Activated CD4-positive, alpha-beta T cell treated with anti-CD3 and anti-CD28 coated beads for 4 hours (primary cell): ENCODE results near the gene ATP1A4.
A peak's percentile ranks its signal among the peaks of the same experiment; 100 is the strongest.

ENCODE experiments used
- DNase-seq, 2 donors: peaks; one replicate each; pipeline ENCODE4 v3.0.0-alpha.2; 2020

Gene ATP1A4

DNA sequence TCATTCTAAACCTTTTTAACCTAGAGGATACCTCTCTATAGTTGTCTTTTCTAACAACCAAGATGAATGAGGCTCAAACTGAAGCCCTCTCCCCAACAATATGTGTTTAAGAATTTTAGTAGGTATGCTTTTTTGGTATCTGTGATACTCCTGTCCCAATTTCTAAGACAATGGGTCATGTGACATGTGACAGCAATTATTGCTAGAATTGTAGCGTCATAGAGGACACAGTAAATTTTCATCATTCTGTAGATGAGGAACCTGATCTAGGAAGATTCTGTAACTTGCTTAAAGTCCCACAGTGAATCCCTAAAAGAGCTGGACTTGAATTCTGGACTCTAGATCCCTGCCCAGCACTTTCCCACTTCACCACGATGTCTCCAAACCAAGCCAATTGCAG lies 27.3 kb downstream of the ATP1A4 start:
- DNase-seq: no peak

DNA sequence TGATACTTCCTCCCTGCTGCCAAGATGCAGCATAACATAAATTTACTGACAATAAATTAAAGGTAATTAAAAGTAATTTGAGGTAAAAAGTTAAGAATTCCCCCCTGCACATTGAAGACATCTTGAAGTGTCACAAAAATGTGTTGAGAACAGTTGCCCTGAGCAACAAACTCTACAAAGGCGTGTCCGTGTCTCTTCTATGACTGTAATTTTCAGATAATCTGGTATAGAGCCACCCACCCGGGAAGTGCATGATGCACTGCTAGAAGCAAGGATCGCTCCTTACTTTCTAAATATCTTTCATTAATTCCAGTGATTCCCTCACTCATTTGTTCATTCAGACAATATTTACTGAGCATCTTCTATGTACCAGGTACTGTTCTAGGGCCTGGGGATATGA lies 27.9 kb downstream of the ATP1A4 start:
- DNase-seq: no peak

DNA sequence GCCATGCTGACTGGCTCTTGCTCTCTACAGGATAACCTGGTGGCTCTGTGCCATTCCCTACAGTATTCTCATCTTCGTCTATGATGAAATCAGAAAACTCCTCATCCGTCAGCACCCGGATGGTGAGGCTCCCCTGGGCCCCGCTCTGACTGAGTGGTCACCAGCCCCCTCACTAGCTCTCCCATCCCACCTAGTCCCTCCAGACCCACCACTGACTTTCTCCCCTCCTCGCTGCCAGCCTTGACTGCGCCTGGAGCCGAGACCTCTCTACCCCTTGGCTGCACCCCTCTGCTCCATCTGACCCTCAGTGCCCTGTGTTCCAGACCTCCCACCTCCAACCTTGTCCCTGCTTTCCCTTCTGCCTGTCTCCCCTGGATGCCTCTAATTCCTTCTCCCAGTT lies 34.8 kb downstream of the ATP1A4 start:
- DNase-seq: no peak

DNA sequence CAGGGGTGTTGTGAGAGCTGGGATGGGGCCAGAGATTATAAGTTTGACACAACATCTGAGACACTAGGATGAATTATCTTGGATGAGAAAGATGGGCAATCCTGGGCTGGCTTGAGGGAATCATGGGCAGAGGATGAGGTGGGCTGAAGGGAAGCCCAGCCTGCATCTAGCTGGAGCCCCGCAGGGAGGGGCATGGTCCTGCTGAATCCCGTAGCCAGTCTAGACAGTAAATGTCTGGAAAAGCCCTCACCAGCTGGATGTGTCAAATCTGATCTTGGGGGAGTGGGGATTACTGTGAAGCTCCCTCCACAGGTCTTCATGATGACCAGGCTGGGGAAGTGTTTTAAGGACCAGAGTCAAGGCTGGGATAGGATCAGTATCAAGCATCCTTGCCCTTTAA lies 35.3 kb downstream of the ATP1A4 start:
- DNase-seq: no peak

DNA sequence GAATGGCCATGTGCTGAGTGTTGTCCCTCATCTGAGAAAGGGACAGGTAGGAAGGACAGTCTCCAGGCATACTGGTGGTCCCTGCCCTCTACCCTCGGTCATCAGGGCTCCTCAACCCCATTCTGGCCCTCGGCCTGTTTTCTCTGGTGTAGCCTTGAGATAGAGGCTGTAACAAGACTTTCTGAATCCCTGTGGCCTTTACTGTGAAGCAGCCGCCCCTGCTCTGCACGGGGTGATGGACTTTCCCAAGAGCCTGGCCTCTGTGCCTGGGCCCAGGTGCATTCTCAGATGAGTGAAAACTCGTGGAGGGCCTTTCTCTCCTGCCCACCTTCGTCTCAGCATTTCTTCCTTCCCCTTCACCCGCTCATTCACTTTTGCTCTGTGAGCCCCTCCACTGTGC lies 36.0 kb downstream of the ATP1A4 start:
- DNase-seq: no peak

DNA sequence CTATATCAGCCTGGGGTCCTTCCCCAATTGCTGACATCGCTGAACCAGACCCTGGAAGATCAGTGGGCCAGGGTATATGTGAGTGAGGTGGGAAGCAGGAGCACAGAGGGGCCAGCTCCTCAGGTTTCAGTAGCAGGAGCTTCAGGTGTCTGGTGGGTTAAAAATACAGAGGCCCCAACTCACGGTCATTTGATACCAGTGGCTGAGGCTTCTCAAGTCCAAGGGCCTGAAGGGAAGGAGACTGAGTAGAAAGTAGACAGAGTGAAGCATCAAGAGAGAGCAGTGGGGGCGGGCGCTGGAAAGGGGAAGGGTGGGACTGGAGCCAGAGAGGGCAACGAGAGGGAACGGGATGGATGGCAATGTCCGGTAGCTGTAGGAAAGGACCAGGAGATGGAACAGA lies 36.9 kb downstream of the ATP1A4 start:
- no peak for DNase-seq

DNA sequence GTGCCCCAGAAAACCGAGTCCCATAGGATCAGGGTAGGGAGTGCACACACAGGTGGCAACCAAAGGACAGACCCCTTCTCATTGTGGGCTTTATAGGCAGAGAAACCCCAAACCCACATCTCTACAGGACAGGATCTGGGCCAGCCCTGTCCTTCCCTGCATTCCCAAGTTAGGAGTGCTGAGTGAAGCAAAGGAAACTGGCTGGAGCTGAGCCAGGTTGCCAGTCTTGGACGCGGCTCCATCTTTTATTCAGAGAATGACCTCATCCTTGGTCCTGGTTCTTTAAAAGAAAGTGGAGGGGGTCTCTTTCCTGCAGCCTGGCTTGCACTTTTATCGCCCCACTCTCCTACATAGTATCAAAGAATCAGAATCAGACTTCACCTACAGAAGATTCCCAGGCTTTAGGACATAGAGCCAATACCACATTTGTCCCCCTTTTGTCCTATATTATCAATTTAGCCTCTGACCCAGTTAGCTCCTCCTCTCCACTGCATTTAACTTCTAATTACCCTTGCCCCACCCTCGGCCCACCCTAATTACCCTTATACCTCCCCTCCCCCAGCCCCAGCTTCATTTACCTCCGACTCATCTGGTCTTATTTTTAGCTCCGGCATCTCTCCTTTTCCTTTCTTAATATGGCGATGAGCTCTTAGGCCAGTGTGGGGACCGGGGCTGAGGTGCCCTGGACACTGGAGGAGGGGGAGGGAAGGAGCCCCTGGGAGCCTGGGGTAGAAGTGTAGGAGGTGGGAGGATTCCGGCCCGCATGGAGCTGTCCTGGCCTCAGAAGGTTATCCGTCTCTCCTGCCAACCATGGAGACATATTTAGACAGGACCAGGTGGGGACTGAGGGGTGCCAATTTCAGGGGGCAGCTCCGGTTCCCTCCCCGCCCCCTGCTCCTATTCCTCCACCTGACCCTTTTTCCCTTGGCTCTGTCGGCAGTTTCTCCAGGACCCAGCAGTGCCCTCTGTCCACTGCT lies 38.5 kb downstream of the ATP1A4 start, which contains the start of gene CASQ1:
Gene CASQ1 (plus strand): TSS at position 927 of the 977 bp plus-strand sequence. CDS start 177 bp downstream, outside the sequence.
- DNase-seq: no peak

DNA sequence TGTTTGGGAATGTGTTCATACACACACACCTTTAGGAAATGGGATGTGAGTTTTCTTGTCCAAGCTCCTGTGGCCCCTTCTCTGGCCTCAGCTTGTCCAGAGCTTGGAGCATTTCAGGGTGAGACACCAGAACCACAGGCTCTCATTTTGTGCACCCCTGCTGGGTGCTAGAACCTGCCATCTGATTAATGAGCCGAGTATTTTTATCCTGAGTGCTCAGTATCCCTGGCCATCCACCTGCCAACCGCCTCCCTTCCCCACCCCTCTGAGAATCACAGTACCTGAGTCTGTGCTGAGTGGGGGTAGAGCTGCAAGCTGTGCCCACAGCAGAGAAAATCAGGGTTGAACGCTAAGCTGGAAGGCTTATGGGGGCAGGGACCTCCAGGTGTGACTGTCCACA lies 40.4 kb downstream of the ATP1A4 start:
- DNase-seq: no peak

DNA sequence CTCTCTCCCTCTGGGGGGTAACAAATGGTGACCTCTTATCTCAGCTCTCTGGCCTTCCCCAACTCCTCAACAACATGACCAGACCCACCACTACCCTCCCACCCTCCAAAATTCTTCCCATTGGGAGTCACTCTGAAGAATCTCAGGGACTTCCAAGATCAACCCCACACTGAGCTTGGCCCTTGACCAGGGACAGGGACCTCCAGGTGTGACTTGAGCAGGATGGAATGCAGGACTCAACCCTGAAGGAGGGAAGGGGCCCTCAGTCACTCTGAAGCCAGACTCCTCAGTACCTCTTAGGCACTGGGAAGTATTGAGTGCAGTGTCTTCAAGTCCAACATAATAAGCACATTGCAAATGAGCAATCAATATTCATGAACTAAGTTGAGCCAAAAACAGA lies 40.8 kb downstream of the ATP1A4 start:
- DNase-seq: no peak

DNA sequence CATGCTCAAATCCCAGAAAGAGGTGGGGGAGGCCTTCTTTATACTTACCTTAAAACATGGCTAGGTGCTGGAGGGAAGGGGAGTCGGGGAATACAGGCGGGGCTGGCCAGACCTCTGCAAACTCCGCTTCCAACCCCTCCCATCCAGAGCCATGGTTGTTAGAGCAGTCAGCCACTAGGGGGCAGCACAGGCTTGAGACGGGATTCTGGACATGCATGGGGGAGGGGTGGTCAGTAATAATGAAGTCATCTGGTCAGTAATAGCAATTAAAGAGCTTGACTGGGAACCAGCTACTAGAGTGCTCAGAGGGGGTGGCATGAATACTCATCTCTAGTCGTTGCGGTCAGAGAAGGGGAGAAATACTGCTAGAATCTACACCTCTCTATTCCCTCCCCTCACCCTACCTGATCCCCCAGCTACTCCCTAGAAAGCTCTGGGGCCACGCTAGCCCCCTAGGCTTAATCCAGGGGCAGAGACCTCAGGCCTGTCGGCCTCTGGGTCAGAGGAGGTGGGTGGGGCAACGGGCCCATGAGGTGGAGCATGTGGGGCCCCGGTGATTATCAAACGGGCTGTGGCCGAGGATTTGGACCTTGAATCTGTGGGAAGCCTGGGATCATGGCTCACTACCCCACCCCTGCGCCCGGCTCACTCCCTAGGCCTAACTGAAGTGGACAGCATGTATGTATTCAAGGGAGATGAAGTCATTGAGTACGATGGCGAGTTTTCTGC lies 41.9 kb downstream of the ATP1A4 start:
- DNase-seq: peak; percentile 78 to 85

DNA sequence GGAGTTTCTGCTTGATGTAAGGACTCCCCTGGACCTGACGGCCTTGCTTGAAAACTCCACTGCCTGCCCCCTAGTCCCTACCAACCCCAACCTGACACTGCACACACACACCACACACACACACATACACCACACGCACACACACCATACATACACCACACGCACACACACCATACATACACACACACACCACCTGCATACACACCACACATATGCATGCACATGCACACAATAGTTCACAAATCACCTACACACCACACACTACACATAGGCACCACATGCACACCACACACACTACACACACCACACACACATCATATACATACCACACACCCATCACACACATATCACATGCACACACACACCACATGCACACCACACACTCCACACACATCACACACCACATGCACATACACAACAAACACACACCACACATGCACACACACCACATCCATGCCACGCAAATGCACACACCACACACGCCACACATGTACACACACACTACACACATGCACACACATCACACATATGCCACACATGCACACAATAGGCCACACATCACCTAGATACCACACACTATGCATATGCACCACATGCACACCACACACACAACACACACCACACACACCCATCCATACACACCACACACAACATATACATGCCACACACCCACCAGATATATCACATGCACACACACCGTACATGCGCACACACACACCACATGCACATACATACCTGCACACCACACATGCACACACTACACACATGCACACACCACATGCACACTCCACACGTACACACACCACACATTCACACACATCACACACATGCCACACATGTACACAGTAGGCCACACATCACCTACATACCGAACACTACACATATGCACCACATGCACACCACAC lies 42.7 kb downstream of the ATP1A4 start:
- DNase-seq: no peak

DNA sequence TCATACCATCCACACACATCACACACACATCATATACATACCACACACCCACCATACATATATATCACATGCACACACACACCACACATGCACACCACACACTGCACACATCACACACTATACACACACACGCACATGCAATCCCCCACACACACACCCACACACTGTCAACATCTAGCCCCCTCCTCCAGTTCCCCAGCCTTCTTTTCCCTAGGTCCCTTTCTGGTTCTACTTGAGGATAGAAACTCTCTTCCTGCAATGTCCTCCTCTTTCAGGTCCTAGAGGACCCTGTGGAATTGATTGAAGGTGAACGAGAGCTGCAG lies 43.3 kb downstream of the ATP1A4 start:
- DNase-seq: no peak

DNA sequence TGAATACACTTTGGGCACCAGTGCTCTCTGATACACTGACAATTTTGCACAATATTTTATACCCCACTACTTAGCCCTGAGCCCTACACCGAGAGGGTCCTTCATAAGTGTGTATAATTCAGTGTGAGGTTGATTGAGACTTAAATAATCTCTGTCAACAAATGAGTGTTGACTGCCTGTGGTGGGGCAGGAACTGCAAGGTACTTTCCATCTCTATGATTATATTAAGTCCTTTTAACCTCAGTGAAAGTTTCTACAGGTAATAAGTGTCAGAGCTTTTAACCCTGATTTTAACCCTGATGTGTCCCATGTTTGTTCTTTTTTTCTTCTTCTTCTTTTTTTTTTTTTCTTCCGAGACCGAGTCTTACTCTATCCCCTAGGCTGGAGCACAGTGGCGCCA lies 44.7 kb downstream of the ATP1A4 start:
- no peak for DNase-seq

DNA sequence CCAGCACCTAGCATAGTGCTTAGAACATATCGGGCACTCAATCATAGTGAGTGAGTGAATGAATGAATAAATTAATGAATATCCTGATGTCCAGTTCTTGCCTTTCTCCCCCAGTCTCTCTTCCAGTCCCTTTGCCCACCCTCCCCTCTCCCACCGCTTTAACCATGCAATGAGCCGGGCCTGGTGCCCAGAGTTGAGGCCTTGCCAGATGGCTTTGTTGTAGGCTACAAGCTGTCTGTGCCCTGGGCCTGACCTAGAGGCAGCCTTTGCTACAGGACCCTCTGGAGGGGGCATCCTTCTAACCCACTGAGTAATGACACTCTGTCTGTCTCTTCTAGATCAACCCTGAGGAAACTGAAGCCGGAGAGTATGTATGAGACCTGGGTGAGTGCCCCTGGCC lies 45.8 kb downstream of the ATP1A4 start:
- no peak for DNase-seq

DNA sequence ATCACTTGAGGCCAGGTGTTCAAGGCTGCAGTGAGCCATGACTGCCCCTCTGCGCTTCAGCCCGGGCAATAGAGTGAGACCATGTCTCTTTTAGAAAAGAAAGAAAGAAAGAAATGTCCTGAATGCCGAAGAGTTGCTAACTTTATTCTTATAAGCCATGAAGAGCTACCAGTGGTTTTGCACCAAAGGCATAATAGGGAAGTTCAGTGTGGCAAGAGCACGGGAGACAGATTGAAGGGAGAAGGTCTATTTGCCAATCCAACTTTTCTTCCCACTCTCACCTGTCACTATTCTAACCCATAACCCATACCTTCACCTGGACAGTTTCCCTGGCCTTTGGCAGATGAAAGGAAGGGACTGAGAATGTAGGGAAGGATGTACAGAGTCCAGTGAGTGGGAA lies 49.4 kb downstream of the ATP1A4 start:
- no peak for DNase-seq

DNA sequence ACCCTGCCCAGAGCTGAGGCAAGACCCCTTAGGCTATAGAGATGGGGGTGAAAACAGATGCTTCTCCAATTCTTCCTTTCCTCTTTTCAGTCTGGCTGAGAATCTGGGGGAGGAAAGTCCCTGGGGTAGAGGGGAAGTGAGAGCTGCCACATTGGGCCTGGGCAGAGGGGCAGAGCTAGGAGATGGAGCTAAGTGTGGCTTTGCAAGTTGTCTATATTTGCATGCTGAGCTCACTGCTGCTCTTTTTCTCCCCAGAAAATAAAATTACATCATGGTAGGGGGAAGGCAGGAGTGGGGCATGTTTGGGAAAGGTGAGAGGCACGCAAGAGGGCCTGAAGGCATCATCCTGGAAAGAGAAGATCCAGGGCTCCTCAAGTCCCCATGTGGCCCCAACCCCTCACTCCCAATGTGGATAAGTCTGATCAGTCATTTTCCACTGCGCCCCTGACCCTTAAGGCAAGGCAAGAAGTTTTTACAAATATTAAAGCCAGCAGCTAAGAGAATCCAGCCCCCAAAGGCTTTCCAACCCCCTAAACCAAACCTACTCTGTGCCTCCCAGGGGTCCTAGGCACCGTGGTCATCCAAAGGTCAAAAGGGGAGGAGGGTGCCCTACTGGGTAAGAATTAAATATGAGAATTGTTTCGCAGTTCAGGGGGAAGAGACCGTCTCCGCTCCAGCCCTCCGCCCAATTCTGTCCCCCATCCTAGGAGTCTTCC lies 53.3 kb downstream of the ATP1A4 start:
- no peak for DNase-seq

DNA sequence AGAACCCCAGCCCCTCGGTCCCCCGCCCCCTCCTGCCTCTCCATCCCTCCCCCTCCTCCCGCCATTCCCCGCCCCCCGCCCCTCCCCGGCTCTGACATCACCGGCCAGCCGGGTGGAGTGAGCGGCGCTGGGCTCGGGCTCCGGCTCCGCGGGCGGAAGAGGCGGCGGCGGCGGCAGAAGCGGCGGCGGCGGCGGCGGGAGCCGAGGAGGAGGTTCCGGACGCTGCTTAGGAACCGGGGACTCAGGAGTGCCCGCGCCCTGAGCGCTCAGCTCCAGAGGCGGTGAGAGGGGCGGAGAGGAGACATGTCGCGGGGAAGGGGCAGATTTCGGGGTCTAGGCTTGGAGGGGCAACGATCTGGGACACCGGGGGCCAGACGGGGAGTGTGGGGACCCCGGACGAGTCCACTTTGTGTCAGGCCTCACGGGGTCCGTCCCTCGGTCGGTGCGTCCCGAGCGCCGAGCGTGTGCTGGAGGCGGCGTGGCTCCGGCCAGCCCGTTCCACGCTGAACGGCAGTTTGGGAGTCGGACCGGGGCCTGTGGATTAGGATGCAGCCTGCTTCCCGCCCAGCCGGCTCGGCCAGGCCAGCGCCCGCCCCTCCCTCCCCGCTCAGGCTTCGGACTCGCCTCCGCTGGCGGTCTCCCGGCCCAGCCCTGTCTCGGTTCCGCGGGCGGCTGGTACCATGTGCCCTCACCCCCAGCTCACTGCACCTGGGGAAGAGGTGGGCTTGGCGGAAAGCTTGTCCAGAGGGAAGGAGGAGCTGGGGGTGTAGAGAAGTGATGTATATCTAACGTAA lies 54.0 kb downstream of the ATP1A4 start, which contains the start of gene PEA15:
Gene PEA15 (plus strand): TSS at position 143 of the 794 bp plus-strand sequence. CDS start 6,161 bp downstream, outside the sequence.
- peak; percentile 70 to 72 for DNase-seq

DNA sequence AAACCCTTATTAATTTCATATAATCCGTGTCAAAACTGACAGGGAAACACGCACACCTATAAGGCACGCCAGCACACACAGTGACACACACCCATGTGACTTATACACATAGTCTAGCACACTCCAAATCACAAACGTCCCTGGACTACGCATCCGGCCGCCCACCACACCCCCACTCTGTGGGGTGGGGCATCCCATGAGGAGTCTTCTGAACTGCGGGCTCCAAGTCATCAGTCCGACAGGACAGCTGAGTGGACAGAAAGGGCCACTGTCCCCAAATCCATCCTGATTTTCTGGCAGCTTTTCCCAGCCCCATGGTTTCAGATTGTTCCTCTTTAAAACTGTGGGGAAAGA lies 54.6 kb downstream of the ATP1A4 start:
- peak; percentile 65 to 71 for DNase-seq

DNA sequence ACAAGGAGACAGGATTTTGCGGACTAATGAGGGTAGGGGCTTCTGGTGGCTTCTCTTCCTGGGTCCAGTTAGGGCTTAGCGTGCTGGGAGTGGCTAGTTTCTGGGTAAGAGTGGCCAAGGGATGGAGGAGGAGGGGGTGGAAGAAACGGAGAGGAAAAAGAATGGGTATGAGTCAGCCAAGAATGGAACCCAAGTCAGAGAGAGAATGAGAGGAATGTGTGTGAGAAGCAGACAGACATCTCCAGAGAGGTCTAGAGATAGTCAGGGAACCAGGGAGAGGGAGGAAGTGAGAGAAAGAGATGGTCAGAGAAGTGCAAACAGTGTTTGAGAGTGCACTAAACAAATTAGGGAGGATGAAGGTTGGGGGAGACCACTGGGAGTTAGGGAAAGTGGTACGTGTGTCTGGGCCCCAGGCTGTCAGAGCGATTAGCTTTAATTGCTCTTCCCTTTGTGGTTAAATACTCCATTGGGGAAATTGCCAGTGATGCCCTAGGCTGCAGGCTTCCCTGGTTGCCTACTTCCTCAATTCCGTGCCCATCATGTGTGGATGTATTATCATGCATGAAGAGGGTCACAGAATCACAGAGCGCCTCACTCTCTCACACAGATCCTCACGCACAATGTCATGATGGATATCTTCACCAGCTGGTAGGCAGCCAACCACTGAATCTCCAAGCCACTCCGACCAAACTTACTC lies 55.2 kb downstream of the ATP1A4 start:
- DNase-seq: no peak

DNA sequence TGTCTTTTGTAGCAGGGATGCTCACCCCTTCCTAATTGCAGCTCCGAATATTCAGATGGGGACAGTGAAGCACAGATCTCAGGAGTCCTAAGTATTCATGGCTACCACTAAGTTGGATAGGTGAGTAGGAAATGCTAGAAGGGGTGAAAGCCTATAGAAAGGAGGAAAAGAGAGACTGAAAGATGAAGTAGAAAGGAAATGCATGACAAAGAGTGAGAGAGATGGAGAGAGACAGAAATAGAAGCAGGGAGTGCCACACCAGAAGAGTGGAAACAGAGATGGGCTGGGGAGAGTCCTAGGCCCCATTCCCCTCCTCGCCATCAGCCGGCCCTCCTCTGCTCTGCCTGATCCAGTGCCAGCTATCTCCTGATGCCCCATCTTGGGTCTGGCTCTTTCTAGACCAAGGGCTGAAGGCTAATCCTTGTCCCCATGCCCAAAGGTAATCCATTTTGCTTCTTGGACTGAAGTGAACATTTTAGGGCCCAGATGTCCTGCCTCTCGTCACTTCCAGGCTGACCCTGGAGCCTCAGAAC lies 55.8 kb downstream of the ATP1A4 start:
- no peak for DNase-seq
